A549 (cell line): ENCODE data around the gene RPAIN. TPM values are rescaled to one million over a fixed set of nuclear protein-coding genes. Genes with fewer than 3 reads are reported as not detected.

Experiments used
- ATAC-seq, 2 experiments: fragments of 200-7000 bp in 1 of 2; fragments of >200 bp in 1 of 2; cut with Nextera tagmentation in 1 of 2; cut with Tn5 transposase in 1 of 2; 3 replicates each; pipeline versions ENCODE4 v1.8.0 to v1.9.1; 2018 to 2020; ENCODE audit warnings: mild to moderate bottlenecking in 1 of 2, moderate library complexity in 1 of 2
- CTCF ChIA-PET: fragments of 300-600 bp; sonication (Branson Sonifier 250); formaldehyde crosslinking; extraction: SDS; loops from one replicate; lab custom pipeline; 2021; ENCODE audit warnings: antibody characterized with exemption, inconsistent platforms; lab: Yijun Ruan, JAX
- POLR2A ChIA-PET: fragments of 350-600 bp; formaldehyde crosslinking; extraction: SDS; loops from one replicate; lab custom pipeline; 2021; ENCODE audit warnings: antibody characterized with exemption, inconsistent platforms; lab: Yijun Ruan, JAX
- DNase-seq, 2 experiments: peaks; one replicate each; pipeline versions ENCODE4 v3.0.0 to v3.0.0-alpha.2; 2011 to 2016; ENCODE audit warnings: low read depth in 1 of 2, low spot score in 1 of 2
- FAIRE-seq: peaks from 2 replicates; lab custom pipeline; 2011; peaks lifted over from hg19 to GRCh38; lab: Jason Lieb, UNC
- H3K27ac ChIP-seq, 2 experiments: fragments of >200 bp; sonication (Bioruptor Twin); formaldehyde crosslinking; 3 replicates each; pipeline ENCODE4 v1.5.1; 2016 to 2017
- H3K4me1 ChIP-seq: fragments of >200 bp; sonication (Bioruptor Twin); formaldehyde crosslinking; 3 replicates; pipeline ENCODE4 v1.6.1; 2016
- H3K4me2 ChIP-seq: fragments of >200 bp; sonication (Bioruptor Twin); formaldehyde crosslinking; 3 replicates; pipeline ENCODE4 v1.6.1; 2016
- H3K4me3 ChIP-seq: fragments of >200 bp; sonication (Bioruptor Twin); formaldehyde crosslinking; 3 replicates; pipeline ENCODE4 v1.5.1; 2016
- H3K9me3 ChIP-seq: fragments of >200 bp; sonication (Bioruptor Twin); formaldehyde crosslinking; 3 replicates; pipeline ENCODE4 v1.6.1; 2016
- BCL3 ChIP-seq: fragments of >200 bp; sonication (Bioruptor Twin); formaldehyde crosslinking; IDR thresholded peaks from 3 replicates; pipeline ENCODE4 v1.6.1; 2016
- EP300 ChIP-seq, 2 experiments: fragments of >200 bp; sonication (Bioruptor Twin); formaldehyde crosslinking; IDR thresholded peaks; 2 replicates in 1 of 2; 3 replicates in 1 of 2; pipeline ENCODE4 v1.6.1; 2016 to 2017
- GATA3 ChIP-seq: IDR thresholded peaks from 2 replicates; pipeline ENCODE4 v1.6.1; 2012; ENCODE audit warnings: borderline replicate concordance
- HDAC2 ChIP-seq: fragments of 200-600 bp; sonication (generic); IDR thresholded peaks from 2 replicates; pipeline ENCODE4 v1.6.1; 2016
- HOXB13 ChIP-seq: fragments of 250-450 bp; sonication (Bioruptor Pico); IDR thresholded peaks from 2 replicates; pipeline ENCODE4 v1.5.0; 2020; ENCODE audit warnings: low read depth, mild to moderate bottlenecking, moderate library complexity
- JUN ChIP-seq, 2 experiments: fragments of >200 bp; sonication (Bioruptor Twin); formaldehyde crosslinking; IDR thresholded peaks; 2 replicates in 1 of 2; 3 replicates in 1 of 2; pipeline ENCODE4 v1.6.1; 2016 to 2017
- KDM1A ChIP-seq: fragments of 200-600 bp; sonication (generic); IDR thresholded peaks from 2 replicates; pipeline ENCODE4 v1.6.1; 2016; ENCODE audit warnings: low read depth, mild to moderate bottlenecking
- KDM5A ChIP-seq: fragments of 200-600 bp; sonication (generic); IDR thresholded peaks from 2 replicates; pipeline ENCODE4 v1.6.1; 2016; ENCODE audit warnings: antibody characterized with exemption, mild to moderate bottlenecking
- MAX ChIP-seq: IDR thresholded peaks from 2 replicates; pipeline ENCODE4 v1.6.1; 2012
- MYC ChIP-seq: IDR thresholded peaks from 2 replicates; pipeline ENCODE4 v1.6.1; 2012; ENCODE audit warnings: mild to moderate bottlenecking, inconsistent platforms, low read length, improper control_type of control experiment, borderline replicate concordance
- PHF8 ChIP-seq: fragments of 200-600 bp; sonication (generic); IDR thresholded peaks from 2 replicates; pipeline ENCODE4 v1.6.1; 2016; ENCODE audit warnings: low read depth, mild to moderate bottlenecking, antibody characterized with exemption, moderate library complexity, borderline replicate concordance
- POLR2A ChIP-seq: IDR thresholded peaks from 2 replicates; pipeline ENCODE4 v1.6.1; 2012; ENCODE audit warnings: mild to moderate bottlenecking, low read length
- RAD21 ChIP-seq, 2 experiments: fragments of >200 bp in 1 of 2; sonication (Bioruptor Twin) in 1 of 2; formaldehyde crosslinking in 1 of 2; IDR thresholded peaks in 1 of 2; conservative IDR thresholded peaks in 1 of 2; 2 replicates in 1 of 2; 3 replicates in 1 of 2; pipeline ENCODE4 v1.6.1; 2012 to 2018; ENCODE audit warnings: inconsistent platforms in 1 of 2
- RARB ChIP-seq: fragments of 250-450 bp; sonication (Bioruptor Pico); IDR thresholded peaks from 2 replicates; pipeline ENCODE4 v1.8.0; 2021; ENCODE audit warnings: mild to moderate bottlenecking, moderate library complexity
- SMC3 ChIP-seq: fragments of >200 bp; sonication (Bioruptor Twin); formaldehyde crosslinking; IDR thresholded peaks from 3 replicates; pipeline ENCODE4 v1.6.1; 2018; ENCODE audit warnings: inconsistent platforms
- TFCP2L1 ChIP-seq: fragments of 250-450 bp; sonication (Bioruptor Pico); IDR thresholded peaks from 2 replicates; pipeline ENCODE4 v1.5.0; 2021; ENCODE audit warnings: mild to moderate bottlenecking
- TP53 ChIP-seq: fragments of 250-450 bp; sonication (Bioruptor Pico); IDR thresholded peaks from 2 replicates; pipeline ENCODE4 v1.5.0; 2021; ENCODE audit warnings: mild to moderate bottlenecking, moderate library complexity
- WGBS: methylation state at CpG from one replicate; pipeline ENCODE4 v1.1.6; 2017; ENCODE audit errors: missing lambda C conversion rate; 5-methylcytosine and 5-hydroxymethylcytosine counted together
- polyA minus RNA-seq: library from RNA; depleted of rRNA, polyadenylated mRNA; stranded (reverse); fragments of >200 nt; gene quantifications from 2 replicates; pipeline ENCODE4 v1.2.3, GENCODE V29; 2011; rRNA and poly(A)+ RNA removed
- polyA plus RNA-seq, 4 experiments: library from polyadenylated mRNA; depleted of rRNA in 3 of 4; stranded (reverse); fragments of >200 nt; fragmentation: RNase III in 1 of 4; extraction: RNeasy Plus Mini Kit Qiagen cat#74134 plus additional on column Dnase treatment in 1 of 4; gene quantifications; 2 replicates in 3 of 4; 3 replicates in 1 of 4; pipeline ENCODE4 v1.2.3, GENCODE V29; 2011 to 2017
- TF ChIP-seq, protein P1 (sequence below): fragments of 250-450 bp; sonication (Bioruptor Pico); IDR thresholded peaks from 2 replicates; pipeline ENCODE4 v1.5.0; 2021; ENCODE audit warnings: mild to moderate bottlenecking, moderate library complexity, borderline replicate concordance
- TF ChIP-seq, protein P2 (sequence below): fragments of 450-650 bp; IDR thresholded peaks from 2 replicates; pipeline ENCODE4 v1.6.1; 2014; ENCODE audit warnings: antibody characterized with exemption
- TF ChIP-seq, protein P3 (sequence below): fragments of 250-450 bp; sonication (Bioruptor Pico); IDR thresholded peaks from 2 replicates; pipeline ENCODE4 v1.5.0; 2020; ENCODE audit warnings: low read depth, mild to moderate bottlenecking, moderate library complexity
- TF ChIP-seq, protein P4 (sequence below): fragments of 150-350 bp; IDR thresholded peaks from 2 replicates; pipeline ENCODE4 v1.6.1; 2014; ENCODE audit warnings: low read depth, mild to moderate bottlenecking, low read length
- TF ChIP-seq, protein P5 (sequence below): fragments of >200 bp; sonication (Bioruptor Twin); formaldehyde crosslinking; IDR thresholded peaks from 3 replicates; pipeline ENCODE4 v1.5.1; 2016

Gene RPAIN
- polyA plus RNA-seq (2011; rRNA removed) (62.9 and 67.6 TPM in 2 replicates), polyA plus RNA-seq (2017; fragmentation: RNase III; extraction: RNeasy Plus Mini Kit Qiagen cat#74134 plus additional on column Dnase treatment) (71.9 to 81.2 TPM (median 72.8 TPM) in 3 replicates), polyA minus RNA-seq (24.1 and 26.2 TPM in 2 replicates)
- polyA plus RNA-seq (2012; cell fraction: cytosol; rRNA removed), result 38.2 and 49.2 TPM in 2 replicates
- polyA plus RNA-seq (2012; cell fraction: nucleus; rRNA removed), result 26.4 and 43.8 TPM in 2 replicates

- POLR2A ChIA-PET, result interaction anchor here (0.9 to 1.3 kb wide), 14 partner anchors 8 to 228 kb away, joined by 3 to 18 read pairs (median 5); partner anchors contain the start of genes C1QBP, DERL2, DHX33 and MIS12
- DNase-seq, result peak; percentile 93 to 95
Measured at GRCh38 chr17:5419959-5420653, at the start of gene RPAIN. Gene RPAIN, plus strand, starts transcription at chr17:5420182. Its CDS starts 29 bp downstream, at chr17:5420211.

More at GRCh38 chr17:5419959-5420653, at the start of gene RPAIN:
- Histone ChIP-seq H3K9me3 (no peaks in the 10 kb centered on the region), H3K4me1 (peaks cover 40% of the 10 kb centered on the region), H3K4me3 (peak within 1 kb of the TSS; percentile 78), H3K4me2 (peak within 1 kb of the TSS; percentile 99), H3K27ac (peak within 1 kb of the TSS; percentile 89 to 90)
- WGBS, result under 1% methylated on average over 31 of the region's 41 CpGs
- ATAC-seq (peak; percentile 89 to 90), FAIRE-seq (peak; percentile 70)
- 0 out of 5 replicates have a peak, but pooled peaks of 1 of the 2 experiments have one; percentile 7 for TF ChIP-seq EP300 (IDR thresholded peaks at IDR 0.05)
- peak; percentile 61; the same call in 1 of the 2 replicates for TF ChIP-seq HOXB13 (CRISPR knock-in tag)
- no peak for TF ChIP-seq RAD21 (conservative IDR thresholded peaks at IDR 0.05 in 1 of 2, IDR thresholded peaks at IDR 0.05 in 1 of 2)
- no peak for TF ChIP-seq SMC3
- TF ChIP-seq, protein P1, sequence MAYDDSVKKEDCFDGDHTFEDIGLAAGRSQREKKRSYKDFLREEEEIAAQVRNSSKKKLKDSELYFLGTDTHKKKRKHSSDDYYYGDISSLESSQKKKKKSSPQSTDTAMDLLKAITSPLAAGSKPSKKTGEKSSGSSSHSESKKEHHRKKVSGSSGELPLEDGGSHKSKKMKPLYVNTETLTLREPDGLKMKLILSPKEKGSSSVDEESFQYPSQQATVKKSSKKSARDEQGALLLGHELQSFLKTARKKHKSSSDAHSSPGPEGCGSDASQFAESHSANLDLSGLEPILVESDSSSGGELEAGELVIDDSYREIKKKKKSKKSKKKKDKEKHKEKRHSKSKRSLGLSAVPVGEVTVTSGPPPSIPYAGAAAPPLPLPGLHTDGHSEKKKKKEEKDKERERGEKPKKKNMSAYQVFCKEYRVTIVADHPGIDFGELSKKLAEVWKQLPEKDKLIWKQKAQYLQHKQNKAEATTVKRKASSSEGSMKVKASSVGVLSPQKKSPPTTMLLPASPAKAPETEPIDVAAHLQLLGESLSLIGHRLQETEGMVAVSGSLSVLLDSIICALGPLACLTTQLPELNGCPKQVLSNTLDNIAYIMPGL (CRISPR knock-in tag), result no peak
- TF ChIP-seq, protein P2, sequence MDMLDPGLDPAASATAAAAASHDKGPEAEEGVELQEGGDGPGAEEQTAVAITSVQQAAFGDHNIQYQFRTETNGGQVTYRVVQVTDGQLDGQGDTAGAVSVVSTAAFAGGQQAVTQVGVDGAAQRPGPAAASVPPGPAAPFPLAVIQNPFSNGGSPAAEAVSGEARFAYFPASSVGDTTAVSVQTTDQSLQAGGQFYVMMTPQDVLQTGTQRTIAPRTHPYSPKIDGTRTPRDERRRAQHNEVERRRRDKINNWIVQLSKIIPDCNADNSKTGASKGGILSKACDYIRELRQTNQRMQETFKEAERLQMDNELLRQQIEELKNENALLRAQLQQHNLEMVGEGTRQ, result 0 out of 2 replicates have a peak, but pooled peaks have one; percentile 16
- 0 out of 2 replicates have a peak, but pooled peaks have one; percentile 5 for TF ChIP-seq GATA3
- TF ChIP-seq KDM1A, result no peak
- TF ChIP-seq, protein P3, sequence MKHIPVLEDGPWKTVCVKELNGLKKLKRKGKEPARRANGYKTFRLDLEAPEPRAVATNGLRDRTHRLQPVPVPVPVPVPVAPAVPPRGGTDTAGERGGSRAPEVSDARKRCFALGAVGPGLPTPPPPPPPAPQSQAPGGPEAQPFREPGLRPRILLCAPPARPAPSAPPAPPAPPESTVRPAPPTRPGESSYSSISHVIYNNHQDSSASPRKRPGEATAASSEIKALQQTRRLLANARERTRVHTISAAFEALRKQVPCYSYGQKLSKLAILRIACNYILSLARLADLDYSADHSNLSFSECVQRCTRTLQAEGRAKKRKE (CRISPR knock-in tag), result no peak
- 0 out of 2 replicates have a peak, but pooled peaks have one; percentile 17 for TF ChIP-seq TP53
- 0 out of 2 replicates have a peak, but pooled peaks have one; percentile 31 for TF ChIP-seq RARB (CRISPR knock-in tag)
- peak; percentile 99 for TF ChIP-seq MAX
- TF ChIP-seq TFCP2L1, result no peak
- TF ChIP-seq JUN (IDR thresholded peaks at IDR 0.05), result peak; percentile 59 to 64; a peak in 3 of 5 replicates
- TF ChIP-seq MYC, result peak; percentile 91
- peak; percentile 91 for TF ChIP-seq POLR2A
- 0 out of 2 replicates have a peak, but pooled peaks have one; percentile 18 for TF ChIP-seq HDAC2
- TF ChIP-seq KDM5A, result peak; percentile 71
- TF ChIP-seq BCL3, result peak; percentile 83
- TF ChIP-seq, protein P4, sequence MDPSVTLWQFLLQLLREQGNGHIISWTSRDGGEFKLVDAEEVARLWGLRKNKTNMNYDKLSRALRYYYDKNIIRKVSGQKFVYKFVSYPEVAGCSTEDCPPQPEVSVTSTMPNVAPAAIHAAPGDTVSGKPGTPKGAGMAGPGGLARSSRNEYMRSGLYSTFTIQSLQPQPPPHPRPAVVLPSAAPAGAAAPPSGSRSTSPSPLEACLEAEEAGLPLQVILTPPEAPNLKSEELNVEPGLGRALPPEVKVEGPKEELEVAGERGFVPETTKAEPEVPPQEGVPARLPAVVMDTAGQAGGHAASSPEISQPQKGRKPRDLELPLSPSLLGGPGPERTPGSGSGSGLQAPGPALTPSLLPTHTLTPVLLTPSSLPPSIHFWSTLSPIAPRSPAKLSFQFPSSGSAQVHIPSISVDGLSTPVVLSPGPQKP, result no peak
- TF ChIP-seq, protein P5, sequence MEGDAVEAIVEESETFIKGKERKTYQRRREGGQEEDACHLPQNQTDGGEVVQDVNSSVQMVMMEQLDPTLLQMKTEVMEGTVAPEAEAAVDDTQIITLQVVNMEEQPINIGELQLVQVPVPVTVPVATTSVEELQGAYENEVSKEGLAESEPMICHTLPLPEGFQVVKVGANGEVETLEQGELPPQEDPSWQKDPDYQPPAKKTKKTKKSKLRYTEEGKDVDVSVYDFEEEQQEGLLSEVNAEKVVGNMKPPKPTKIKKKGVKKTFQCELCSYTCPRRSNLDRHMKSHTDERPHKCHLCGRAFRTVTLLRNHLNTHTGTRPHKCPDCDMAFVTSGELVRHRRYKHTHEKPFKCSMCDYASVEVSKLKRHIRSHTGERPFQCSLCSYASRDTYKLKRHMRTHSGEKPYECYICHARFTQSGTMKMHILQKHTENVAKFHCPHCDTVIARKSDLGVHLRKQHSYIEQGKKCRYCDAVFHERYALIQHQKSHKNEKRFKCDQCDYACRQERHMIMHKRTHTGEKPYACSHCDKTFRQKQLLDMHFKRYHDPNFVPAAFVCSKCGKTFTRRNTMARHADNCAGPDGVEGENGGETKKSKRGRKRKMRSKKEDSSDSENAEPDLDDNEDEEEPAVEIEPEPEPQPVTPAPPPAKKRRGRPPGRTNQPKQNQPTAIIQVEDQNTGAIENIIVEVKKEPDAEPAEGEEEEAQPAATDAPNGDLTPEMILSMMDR, result no peak
- TF ChIP-seq PHF8, result peak; percentile 97
- CTCF ChIA-PET, result interaction anchor here (0.7 to 3.6 kb wide), 2 partner anchors 14 to 19 kb away, joined by 3 to 54 read pairs; partner anchors contain the start of gene C1QBP
